Erythroblast (primary cell): ENCODE results near the gene SRGAP1.

ENCODE experiments used
- GATA1 ChIP-seq: IDR thresholded peaks from 2 replicates; pipeline ENCODE4 v1.6.1; 2011; ENCODE audit warnings: low read depth, mild to moderate bottlenecking, control low read depth, low read length, moderate library complexity
- POLR2A ChIP-seq: IDR thresholded peaks from 2 replicates; pipeline ENCODE4 v1.6.1; 2011; ENCODE audit warnings: mild to moderate bottlenecking, low read length

DNA sequence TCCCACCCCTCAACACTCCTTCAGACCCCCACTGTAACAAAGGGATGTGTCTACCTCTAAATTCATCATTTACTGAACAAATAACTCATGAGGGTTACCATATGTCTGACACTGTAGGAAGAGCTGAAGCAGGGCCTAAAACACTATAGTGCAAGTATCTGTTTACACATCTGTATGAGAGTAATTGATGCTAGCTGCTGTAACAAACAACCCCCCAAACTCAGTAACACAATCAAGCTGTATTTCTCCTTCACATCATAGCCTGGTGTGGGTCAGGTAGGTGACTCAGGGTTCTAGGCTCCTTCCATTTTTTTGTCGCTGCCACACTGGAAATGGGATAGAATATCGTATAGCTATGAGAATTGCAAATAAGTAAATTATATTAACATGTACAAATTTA lies 312.6 kb downstream of the SRGAP1 start:
- no peak for TF ChIP-seq POLR2A
- TF ChIP-seq GATA1, result no peak
